WTC11 (cell line): ENCODE measurements around the gene PDZK1. TPM values are rescaled to one million over a fixed set of nuclear protein-coding genes. Genes with fewer than 3 reads are reported as not detected.

Experiments used
- ATAC-seq: fragments of 200-7000 bp; cut with Tn5 transposase; 2 replicates; pipeline ENCODE4 v1.10.0; 2021; ENCODE audit warnings: mild to moderate bottlenecking, moderate library complexity
- CTCF ChIA-PET: fragments of 300-600 bp; sonication (Branson Sonifier 250); formaldehyde crosslinking; loops from one replicate; lab custom pipeline; 2021; ENCODE audit warnings: antibody characterized with exemption; lab: Charles Lee
- POLR2A ChIA-PET: fragments of 350-600 bp; sonication (Branson Sonifier 250); formaldehyde crosslinking; loops from one replicate; lab custom pipeline; 2021; ENCODE audit warnings: antibody characterized with exemption; lab: Charles Lee
- DNase-seq: peaks from one replicate; pipeline ENCODE4 v3.0.0; 2021; ENCODE audit warnings: low spot score
- H3K27ac Mint-ChIP-seq: 2 replicates; pipeline ENCODE4 v1.8.0; 2021; ENCODE audit warnings: mixed read lengths
- H3K27me3 Mint-ChIP-seq: 2 replicates; pipeline ENCODE4 v1.8.0; 2021; ENCODE audit warnings: low read depth, mild to moderate bottlenecking, moderate library complexity, mixed read lengths
- H3K36me3 Mint-ChIP-seq: 2 replicates; pipeline ENCODE4 v1.8.0; 2021; ENCODE audit warnings: mixed read lengths
- H3K4me1 Mint-ChIP-seq: 2 replicates; pipeline ENCODE4 v1.8.0; 2022; ENCODE audit warnings: mixed read lengths
- H3K4me3 Mint-ChIP-seq: 2 replicates; pipeline ENCODE4 v1.8.0; 2021; ENCODE audit warnings: mild to moderate bottlenecking, moderate library complexity, mixed read lengths
- H3K9me3 Mint-ChIP-seq: 2 replicates; pipeline ENCODE4 v1.8.0; 2021; ENCODE audit warnings: mixed read lengths
- ATF1 ChIP-seq: sonication (generic); formaldehyde crosslinking; IDR thresholded peaks from 2 replicates; pipeline ENCODE4 v1.8.1; 2023; ENCODE audit warnings: mild to moderate bottlenecking, moderate library complexity, missing genetic modification reagents
- CBFB ChIP-seq: sonication (generic); formaldehyde crosslinking; IDR thresholded peaks from 2 replicates; pipeline ENCODE4 v1.8.1; 2022; ENCODE audit warnings: mild to moderate bottlenecking, low read depth, missing genetic modification reagents
- ESRRA ChIP-seq: sonication (generic); formaldehyde crosslinking; IDR thresholded peaks from 2 replicates; pipeline ENCODE4 v1.8.1; 2022; ENCODE audit warnings: mild to moderate bottlenecking, missing genetic modification reagents, borderline replicate concordance
- ETV6 ChIP-seq: sonication (generic); formaldehyde crosslinking; IDR thresholded peaks from 2 replicates; pipeline ENCODE4 v1.8.1; 2022; ENCODE audit warnings: mild to moderate bottlenecking, missing genetic modification reagents
- FOXJ3 ChIP-seq: sonication (generic); formaldehyde crosslinking; IDR thresholded peaks from 2 replicates; pipeline ENCODE4 v1.9.0; 2021; ENCODE audit warnings: missing genetic modification reagents, mild to moderate bottlenecking, borderline replicate concordance
- GTF2I ChIP-seq: fragments of 250-450 bp; sonication (Bioruptor Pico); conservative IDR thresholded peaks from 2 replicates; pipeline ENCODE4 v1.4.0; 2021; ENCODE audit warnings: mild to moderate bottlenecking
- HMGA2 ChIP-seq: fragments of 250-450 bp; sonication (Bioruptor Pico); IDR thresholded peaks from 2 replicates; pipeline ENCODE4 v1.4.0; 2021; ENCODE audit warnings: mild to moderate bottlenecking, moderate library complexity
- IRF2 ChIP-seq: sonication (generic); formaldehyde crosslinking; IDR thresholded peaks from 2 replicates; pipeline ENCODE4 v1.8.0; 2022; ENCODE audit warnings: low read depth, missing genetic modification reagents, borderline replicate concordance
- NR1H2 ChIP-seq: sonication (generic); formaldehyde crosslinking; IDR thresholded peaks from 2 replicates; pipeline ENCODE4 v1.9.0; 2021; ENCODE audit warnings: mild to moderate bottlenecking, moderate library complexity, missing genetic modification reagents
- RORB ChIP-seq: fragments of 250-450 bp; sonication (Bioruptor Pico); IDR thresholded peaks from 2 replicates; pipeline ENCODE4 v1.9.0; 2021; ENCODE audit warnings: mild to moderate bottlenecking
- ZNF138 ChIP-seq: sonication (generic); formaldehyde crosslinking; conservative IDR thresholded peaks from 2 replicates; pipeline ENCODE4 v1.8.1; 2022; ENCODE audit warnings: mild to moderate bottlenecking, moderate library complexity, missing genetic modification reagents
- ZNF317 ChIP-seq: sonication (generic); formaldehyde crosslinking; IDR thresholded peaks from 2 replicates; pipeline ENCODE4 v1.8.1; 2023; ENCODE audit warnings: low read depth, mild to moderate bottlenecking, moderate library complexity, missing genetic modification reagents, borderline replicate concordance
- total RNA-seq: library from RNA; stranded (reverse); gene quantifications from 3 replicates; pipeline ENCODE4 v1.2.3, GENCODE V29; 2021
- TF ChIP-seq, protein P1 (sequence below): sonication (generic); formaldehyde crosslinking; IDR thresholded peaks from 2 replicates; pipeline ENCODE4 v1.8.0; 2022; ENCODE audit warnings: mild to moderate bottlenecking, missing genetic modification reagents
- TF ChIP-seq, protein P2 (sequence below): sonication (generic); formaldehyde crosslinking; IDR thresholded peaks from 2 replicates; pipeline ENCODE4 v1.8.1; 2022; ENCODE audit warnings: low read depth, missing genetic modification reagents, borderline replicate concordance
- TF ChIP-seq, protein P3 (sequence below): sonication (generic); formaldehyde crosslinking; IDR thresholded peaks from 2 replicates; pipeline ENCODE4 v1.8.1; 2022; ENCODE audit warnings: low read depth, mild to moderate bottlenecking, moderate library complexity, missing genetic modification reagents, borderline replicate concordance
- TF ChIP-seq, protein P4 (sequence below): sonication (generic); formaldehyde crosslinking; IDR thresholded peaks from 2 replicates; pipeline ENCODE4 v1.8.0; 2022; ENCODE audit warnings: missing genetic modification reagents
- TF ChIP-seq, protein P5 (sequence below): sonication (generic); formaldehyde crosslinking; IDR thresholded peaks from 2 replicates; pipeline ENCODE4 v1.8.0; 2023; ENCODE audit warnings: missing genetic modification reagents
- TF ChIP-seq, protein P6 (sequence below): fragments of 250-450 bp; sonication (Bioruptor Pico); IDR thresholded peaks from 2 replicates; pipeline ENCODE4 v2.1.2; 2022; ENCODE audit warnings: mild to moderate bottlenecking, moderate library complexity

PDZK1 gene
- total RNA-seq, 1 experiment from 2014 or later, result 0.77 TPM

DNA sequence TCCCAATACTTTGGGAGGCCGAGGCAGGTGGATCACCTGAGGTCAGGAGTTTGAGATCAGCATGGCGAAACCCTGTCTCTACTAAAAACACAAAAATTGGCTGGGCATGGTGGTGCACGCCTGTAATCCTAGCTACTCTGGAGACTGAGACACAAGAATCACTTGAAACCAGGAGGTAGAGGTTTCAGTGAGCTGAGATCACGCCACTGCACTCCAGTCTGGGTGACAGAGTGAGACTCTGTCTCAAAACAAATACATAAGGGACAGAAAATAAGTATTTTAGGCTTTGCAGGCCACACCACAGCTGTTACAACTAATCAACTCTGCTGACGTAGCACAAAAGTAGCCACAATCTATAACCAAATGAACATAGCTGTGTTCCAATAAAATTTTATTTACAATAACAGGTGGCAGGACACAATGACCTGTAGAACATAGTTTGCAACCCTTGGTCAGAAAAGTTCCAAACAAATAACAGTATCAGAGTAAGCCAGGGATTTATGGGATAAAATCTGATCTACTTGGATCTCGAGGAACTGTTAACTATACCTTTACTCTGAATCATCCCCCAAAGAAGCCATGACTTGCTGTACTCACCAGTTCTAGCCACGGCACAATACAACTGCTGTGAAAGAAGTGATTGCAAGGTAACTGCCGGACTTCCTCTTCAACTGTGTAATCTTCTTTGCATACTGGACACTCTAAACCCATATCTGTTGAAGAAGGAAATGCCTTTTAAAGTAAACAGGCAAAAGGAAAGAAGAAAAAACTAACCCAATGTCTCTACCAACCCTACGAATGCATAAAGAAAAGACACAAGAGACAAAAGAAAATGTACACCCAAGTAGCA is 40.5 kb upstream of the PDZK1 start:
- Mint-ChIP-seq H3K27me3 (no peaks in the 10 kb centered on the region), H3K27ac (no peak overlapping the region), H3K9me3 (no peaks in the 10 kb centered on the region), H3K4me1 (no peaks in the 10 kb centered on the region), H3K4me3 (no peak overlapping the region), H3K36me3 (peaks cover 7% of the 10 kb centered on the region; the same call in 1 of the 2 replicates)
- no peak for TF ChIP-seq ZNF317 (CRISPR knock-in tag)
- TF ChIP-seq RORB (CRISPR knock-in tag), result no peak
- TF ChIP-seq ETV6 (CRISPR knock-in tag), result no peak
- TF ChIP-seq, protein P1, sequence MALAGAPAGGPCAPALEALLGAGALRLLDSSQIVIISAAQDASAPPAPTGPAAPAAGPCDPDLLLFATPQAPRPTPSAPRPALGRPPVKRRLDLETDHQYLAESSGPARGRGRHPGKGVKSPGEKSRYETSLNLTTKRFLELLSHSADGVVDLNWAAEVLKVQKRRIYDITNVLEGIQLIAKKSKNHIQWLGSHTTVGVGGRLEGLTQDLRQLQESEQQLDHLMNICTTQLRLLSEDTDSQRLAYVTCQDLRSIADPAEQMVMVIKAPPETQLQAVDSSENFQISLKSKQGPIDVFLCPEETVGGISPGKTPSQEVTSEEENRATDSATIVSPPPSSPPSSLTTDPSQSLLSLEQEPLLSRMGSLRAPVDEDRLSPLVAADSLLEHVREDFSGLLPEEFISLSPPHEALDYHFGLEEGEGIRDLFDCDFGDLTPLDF (CRISPR knock-in tag), result no peak
- no peak for TF ChIP-seq IRF2 (CRISPR knock-in tag)
- TF ChIP-seq, protein P2, sequence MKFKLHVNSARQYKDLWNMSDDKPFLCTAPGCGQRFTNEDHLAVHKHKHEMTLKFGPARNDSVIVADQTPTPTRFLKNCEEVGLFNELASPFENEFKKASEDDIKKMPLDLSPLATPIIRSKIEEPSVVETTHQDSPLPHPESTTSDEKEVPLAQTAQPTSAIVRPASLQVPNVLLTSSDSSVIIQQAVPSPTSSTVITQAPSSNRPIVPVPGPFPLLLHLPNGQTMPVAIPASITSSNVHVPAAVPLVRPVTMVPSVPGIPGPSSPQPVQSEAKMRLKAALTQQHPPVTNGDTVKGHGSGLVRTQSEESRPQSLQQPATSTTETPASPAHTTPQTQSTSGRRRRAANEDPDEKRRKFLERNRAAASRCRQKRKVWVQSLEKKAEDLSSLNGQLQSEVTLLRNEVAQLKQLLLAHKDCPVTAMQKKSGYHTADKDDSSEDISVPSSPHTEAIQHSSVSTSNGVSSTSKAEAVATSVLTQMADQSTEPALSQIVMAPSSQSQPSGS (CRISPR knock-in tag), result no peak
- TF ChIP-seq CBFB (CRISPR knock-in tag), result no peak
- no peak for TF ChIP-seq ATF1 (CRISPR knock-in tag)
- no peak for TF ChIP-seq GTF2I (CRISPR knock-in tag)
- TF ChIP-seq HMGA2, result no peak
- TF ChIP-seq, protein P3, sequence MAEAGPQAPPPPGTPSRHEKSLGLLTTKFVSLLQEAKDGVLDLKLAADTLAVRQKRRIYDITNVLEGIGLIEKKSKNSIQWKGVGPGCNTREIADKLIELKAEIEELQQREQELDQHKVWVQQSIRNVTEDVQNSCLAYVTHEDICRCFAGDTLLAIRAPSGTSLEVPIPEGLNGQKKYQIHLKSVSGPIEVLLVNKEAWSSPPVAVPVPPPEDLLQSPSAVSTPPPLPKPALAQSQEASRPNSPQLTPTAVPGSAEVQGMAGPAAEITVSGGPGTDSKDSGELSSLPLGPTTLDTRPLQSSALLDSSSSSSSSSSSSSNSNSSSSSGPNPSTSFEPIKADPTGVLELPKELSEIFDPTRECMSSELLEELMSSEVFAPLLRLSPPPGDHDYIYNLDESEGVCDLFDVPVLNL (CRISPR knock-in tag), result no peak
- TF ChIP-seq, protein P4, sequence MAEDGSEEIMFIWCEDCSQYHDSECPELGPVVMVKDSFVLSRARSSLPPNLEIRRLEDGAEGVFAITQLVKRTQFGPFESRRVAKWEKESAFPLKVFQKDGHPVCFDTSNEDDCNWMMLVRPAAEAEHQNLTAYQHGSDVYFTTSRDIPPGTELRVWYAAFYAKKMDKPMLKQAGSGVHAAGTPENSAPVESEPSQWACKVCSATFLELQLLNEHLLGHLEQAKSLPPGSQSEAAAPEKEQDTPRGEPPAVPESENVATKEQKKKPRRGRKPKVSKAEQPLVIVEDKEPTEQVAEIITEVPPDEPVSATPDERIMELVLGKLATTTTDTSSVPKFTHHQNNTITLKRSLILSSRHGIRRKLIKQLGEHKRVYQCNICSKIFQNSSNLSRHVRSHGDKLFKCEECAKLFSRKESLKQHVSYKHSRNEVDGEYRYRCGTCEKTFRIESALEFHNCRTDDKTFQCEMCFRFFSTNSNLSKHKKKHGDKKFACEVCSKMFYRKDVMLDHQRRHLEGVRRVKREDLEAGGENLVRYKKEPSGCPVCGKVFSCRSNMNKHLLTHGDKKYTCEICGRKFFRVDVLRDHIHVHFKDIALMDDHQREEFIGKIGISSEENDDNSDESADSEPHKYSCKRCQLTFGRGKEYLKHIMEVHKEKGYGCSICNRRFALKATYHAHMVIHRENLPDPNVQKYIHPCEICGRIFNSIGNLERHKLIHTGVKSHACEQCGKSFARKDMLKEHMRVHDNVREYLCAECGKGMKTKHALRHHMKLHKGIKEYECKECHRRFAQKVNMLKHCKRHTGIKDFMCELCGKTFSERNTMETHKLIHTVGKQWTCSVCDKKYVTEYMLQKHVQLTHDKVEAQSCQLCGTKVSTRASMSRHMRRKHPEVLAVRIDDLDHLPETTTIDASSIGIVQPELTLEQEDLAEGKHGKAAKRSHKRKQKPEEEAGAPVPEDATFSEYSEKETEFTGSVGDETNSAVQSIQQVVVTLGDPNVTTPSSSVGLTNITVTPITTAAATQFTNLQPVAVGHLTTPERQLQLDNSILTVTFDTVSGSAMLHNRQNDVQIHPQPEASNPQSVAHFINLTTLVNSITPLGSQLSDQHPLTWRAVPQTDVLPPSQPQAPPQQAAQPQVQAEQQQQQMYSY, result no peak
- TF ChIP-seq NR1H2 (CRISPR knock-in tag), result no peak
- TF ChIP-seq ZNF138 (CRISPR knock-in tag), result no peak
- no peak for TF ChIP-seq ESRRA (CRISPR knock-in tag)
- TF ChIP-seq, protein P5, sequence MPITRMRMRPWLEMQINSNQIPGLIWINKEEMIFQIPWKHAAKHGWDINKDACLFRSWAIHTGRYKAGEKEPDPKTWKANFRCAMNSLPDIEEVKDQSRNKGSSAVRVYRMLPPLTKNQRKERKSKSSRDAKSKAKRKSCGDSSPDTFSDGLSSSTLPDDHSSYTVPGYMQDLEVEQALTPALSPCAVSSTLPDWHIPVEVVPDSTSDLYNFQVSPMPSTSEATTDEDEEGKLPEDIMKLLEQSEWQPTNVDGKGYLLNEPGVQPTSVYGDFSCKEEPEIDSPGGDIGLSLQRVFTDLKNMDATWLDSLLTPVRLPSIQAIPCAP (CRISPR knock-in tag), result no peak
- TF ChIP-seq FOXJ3 (CRISPR knock-in tag), result no peak
- TF ChIP-seq, protein P6, sequence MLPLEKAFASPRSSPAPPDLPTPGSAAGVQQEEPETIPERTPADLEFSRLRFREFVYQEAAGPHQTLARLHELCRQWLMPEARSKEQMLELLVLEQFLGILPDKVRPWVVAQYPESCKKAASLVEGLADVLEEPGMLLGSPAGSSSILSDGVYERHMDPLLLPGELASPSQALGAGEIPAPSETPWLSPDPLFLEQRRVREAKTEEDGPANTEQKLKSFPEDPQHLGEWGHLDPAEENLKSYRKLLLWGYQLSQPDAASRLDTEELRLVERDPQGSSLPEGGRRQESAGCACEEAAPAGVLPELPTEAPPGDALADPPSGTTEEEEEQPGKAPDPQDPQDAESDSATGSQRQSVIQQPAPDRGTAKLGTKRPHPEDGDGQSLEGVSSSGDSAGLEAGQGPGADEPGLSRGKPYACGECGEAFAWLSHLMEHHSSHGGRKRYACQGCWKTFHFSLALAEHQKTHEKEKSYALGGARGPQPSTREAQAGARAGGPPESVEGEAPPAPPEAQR, result no peak
- ChIA-PET POLR2A (no interaction called here), CTCF (no interaction called here)
- no peak for DNase-seq
- ATAC-seq, result no peak
